Lower leg skin (tissue), 3 donors: ENCODE results near the gene MTLN.

Source experiments
- POLR2A ChIP-seq, 2 donors: fragments of 450-650 bp; IDR thresholded peaks; one replicate each; pipeline ENCODE4 v1.6.1; 2016 to 2017; ENCODE audit warnings: antibody characterized with exemption in 2 of 2, mild to moderate bottlenecking in 1 of 2, moderate library complexity in 1 of 2
- TF ChIP-seq, protein P1 (sequence below), 3 donors: fragments of 450-650 bp; IDR thresholded peaks; one replicate each; pipeline ENCODE4 v1.5.1; 2016; ENCODE audit warnings: antibody characterized with exemption in 3 of 3, mild to moderate bottlenecking in 3 of 3, moderate library complexity in 2 of 3

DNA sequence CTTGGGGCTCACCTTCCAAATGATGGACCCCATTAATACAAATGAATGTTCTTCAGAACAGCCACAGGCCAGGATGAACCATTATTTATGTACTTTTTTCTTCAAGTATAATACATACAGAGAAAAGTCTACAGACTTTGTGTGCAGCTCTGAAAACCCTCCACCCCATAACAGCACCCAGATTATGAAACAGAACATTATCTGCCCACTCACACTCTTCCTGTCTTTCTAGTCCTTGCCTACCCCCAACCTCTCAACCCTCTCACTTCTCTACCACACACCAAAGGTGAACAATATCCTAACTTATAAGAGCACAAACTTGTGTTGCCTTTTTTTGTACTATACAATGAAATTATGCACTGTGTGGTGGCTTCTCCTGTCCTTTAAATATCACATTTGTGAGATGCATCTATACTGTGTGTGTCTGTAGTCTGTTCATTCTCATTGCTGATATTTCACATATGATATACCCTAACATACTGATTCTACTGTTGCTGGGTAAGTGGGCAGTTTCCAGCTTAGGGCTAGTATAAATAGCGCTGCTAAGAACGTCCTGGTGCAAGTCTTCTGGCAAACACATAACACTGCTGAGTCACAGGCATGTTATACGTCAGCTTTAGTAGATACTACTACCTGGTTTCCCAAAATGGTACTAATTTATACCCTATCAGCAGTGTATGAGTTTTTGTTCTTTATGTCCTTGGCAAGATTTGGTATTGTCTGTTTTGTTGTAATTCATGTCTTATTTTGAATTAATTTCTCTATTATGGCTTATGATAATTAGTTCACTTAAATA lies 6.5 kb downstream of the MTLN start:
- TF ChIP-seq, protein P1, sequence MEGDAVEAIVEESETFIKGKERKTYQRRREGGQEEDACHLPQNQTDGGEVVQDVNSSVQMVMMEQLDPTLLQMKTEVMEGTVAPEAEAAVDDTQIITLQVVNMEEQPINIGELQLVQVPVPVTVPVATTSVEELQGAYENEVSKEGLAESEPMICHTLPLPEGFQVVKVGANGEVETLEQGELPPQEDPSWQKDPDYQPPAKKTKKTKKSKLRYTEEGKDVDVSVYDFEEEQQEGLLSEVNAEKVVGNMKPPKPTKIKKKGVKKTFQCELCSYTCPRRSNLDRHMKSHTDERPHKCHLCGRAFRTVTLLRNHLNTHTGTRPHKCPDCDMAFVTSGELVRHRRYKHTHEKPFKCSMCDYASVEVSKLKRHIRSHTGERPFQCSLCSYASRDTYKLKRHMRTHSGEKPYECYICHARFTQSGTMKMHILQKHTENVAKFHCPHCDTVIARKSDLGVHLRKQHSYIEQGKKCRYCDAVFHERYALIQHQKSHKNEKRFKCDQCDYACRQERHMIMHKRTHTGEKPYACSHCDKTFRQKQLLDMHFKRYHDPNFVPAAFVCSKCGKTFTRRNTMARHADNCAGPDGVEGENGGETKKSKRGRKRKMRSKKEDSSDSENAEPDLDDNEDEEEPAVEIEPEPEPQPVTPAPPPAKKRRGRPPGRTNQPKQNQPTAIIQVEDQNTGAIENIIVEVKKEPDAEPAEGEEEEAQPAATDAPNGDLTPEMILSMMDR (IDR thresholded peaks at IDR 0.05): no peak
- TF ChIP-seq POLR2A (IDR thresholded peaks at IDR 0.05): no peak
